Sigmoid colon (tissue), 7 donors: Measurements from ENCODE around the gene LRRN4. TPM values are rescaled to one million over a fixed set of nuclear protein-coding genes. Genes with fewer than 3 reads are reported as not detected.

Experiments used
- DNase-seq: peaks from one replicate; pipeline ENCODE4 v3.0.0-alpha.2; 2019
- H3K27ac ChIP-seq, 4 donors: fragments of 200-600 bp; sonication (generic); one replicate each; pipeline ENCODE4 v1.5.1; 2016 to 2019; ENCODE audit warnings: mild to moderate bottlenecking in 1 of 4
- H3K27me3 ChIP-seq, 3 donors: fragments of 200-600 bp; sonication (generic); one replicate each; pipeline ENCODE4 v1.5.1; 2019; ENCODE audit warnings: mild to moderate bottlenecking in 1 of 3
- H3K36me3 ChIP-seq, 4 donors: fragments of 200-600 bp; sonication (generic); one replicate each; pipeline ENCODE4 v1.5.1; 2016 to 2019
- H3K4me1 ChIP-seq, 4 donors: fragments of 200-600 bp; sonication (generic); one replicate each; pipeline ENCODE4 v1.5.1; 2017 to 2019
- H3K4me3 ChIP-seq, 4 donors: fragments of 200-600 bp; sonication (generic); one replicate each; pipeline ENCODE4 v1.5.1; 2017 to 2019; ENCODE audit warnings: mild to moderate bottlenecking in 2 of 4, moderate library complexity in 1 of 4
- H3K9me3 ChIP-seq, 4 donors: fragments of 200-600 bp in 3 of 4; sonication (generic) in 3 of 4; one replicate each; pipeline versions ENCODE4 v1.5.1 to v1.6.1; 2013 to 2019
- CTCF ChIP-seq, 4 experiments: fragments of 450-650 bp in 3 of 4; fragments of 200-600 bp in 1 of 4; IDR thresholded peaks; one replicate each; pipeline ENCODE4 v1.5.1; 2016 to 2019; ENCODE audit warnings: antibody characterized with exemption in 4 of 4, mild to moderate bottlenecking in 3 of 4, moderate library complexity in 2 of 4
- EP300 ChIP-seq, 4 donors: sonication (generic); formaldehyde crosslinking; IDR thresholded peaks; one replicate each; pipeline ENCODE4 v1.6.1; 2017; ENCODE audit warnings: antibody characterized with exemption in 4 of 4
- POLR2A ChIP-seq, 2 donors: fragments of 450-650 bp; IDR thresholded peaks; one replicate each; pipeline ENCODE4 v1.6.1; 2016; ENCODE audit warnings: antibody characterized with exemption in 2 of 2, mild to moderate bottlenecking in 2 of 2, moderate library complexity in 2 of 2
- POLR2AphosphoS5 ChIP-seq, 4 donors: sonication (generic); formaldehyde crosslinking; IDR thresholded peaks; one replicate each; pipeline ENCODE4 v1.6.1; 2017; ENCODE audit warnings: antibody characterized with exemption in 4 of 4
- WGBS, 2 donors: extraction: QIAGEN DNeasy Blood & Tissue Kit; methylation state at CpG; one replicate each; pipeline ENCODE4 v1.1.7; 2013; 5-methylcytosine and 5-hydroxymethylcytosine counted together
- intact Hi-C: fragments of 100-400 bp; cut with DNase I; formaldehyde crosslinking; loops from one replicate; pipeline ENCODE4 v1.15.1; 2023
- polyA plus RNA-seq, 3 donors: library from polyadenylated mRNA; stranded (reverse); fragments of 200-250 nt; gene quantifications; one replicate each; pipeline ENCODE4 v1.2.3, GENCODE V29; 2013
- total RNA-seq, 4 donors: library from RNA; depleted of rRNA; stranded (reverse); fragments of >200 nt; gene quantifications; one replicate each; pipeline ENCODE4 v1.1.0, GENCODE V29; 2016
- donor health status: healthy with polysubstance abuse.
- donor health status: Bipolar disorder and iron deficiency.
- donor health status: healthy.

The LRRN4 gene
- total and polyA plus RNA-seq, 7 donors = 0.04 to 0.16 TPM; not detected in 5

DNA sequence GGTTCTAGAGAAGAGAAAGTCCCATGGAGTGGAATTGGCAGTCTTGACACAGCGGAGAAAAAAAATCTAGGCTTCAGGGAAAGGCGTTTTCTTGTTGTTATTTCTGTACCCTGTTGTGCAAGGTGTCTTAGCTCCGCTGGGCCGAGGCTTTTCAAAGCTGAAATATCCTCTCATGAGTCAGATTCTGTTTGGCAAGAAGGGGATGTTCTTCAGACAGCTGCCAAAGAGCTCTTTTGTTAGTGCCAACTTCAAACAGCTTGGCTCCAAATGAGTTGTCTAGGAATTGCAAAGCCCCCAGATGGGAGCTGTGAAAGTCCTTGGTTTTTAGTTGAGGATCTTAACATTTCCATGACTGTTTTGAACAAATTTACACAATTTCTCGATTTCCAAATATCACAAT, 45.6 kb downstream of the LRRN4 start:
- DNase-seq = peak; percentile 82
- TF ChIP-seq POLR2AphosphoS5 (IDR thresholded peaks at IDR 0.05) = peak in 3 of 4 donors; percentile 10 to 37 (median 25)
- no peak for TF ChIP-seq CTCF (IDR thresholded peaks at IDR 0.05)
- no peak overlapping the region for H3K4me3 ChIP-seq
- no peaks in the 10 kb centered on the region for H3K27me3 ChIP-seq
- H3K4me1 ChIP-seq = peaks cover 0 to 31% (median 26%) of the 10 kb centered on the region in 4 donors
- H3K36me3 ChIP-seq = peaks cover 0 to 31% (median 11%) of the 10 kb centered on the region in 4 donors
- H3K9me3 ChIP-seq = no peaks in the 10 kb centered on the region
- intact Hi-C loops = no loop called here
- 14 to 55% methylated on average over 5 of the region's 5 CpGs for WGBS, 2 donors
- H3K27ac ChIP-seq = peak overlapping the region; percentile 35 to 66 (median 47)

DNA sequence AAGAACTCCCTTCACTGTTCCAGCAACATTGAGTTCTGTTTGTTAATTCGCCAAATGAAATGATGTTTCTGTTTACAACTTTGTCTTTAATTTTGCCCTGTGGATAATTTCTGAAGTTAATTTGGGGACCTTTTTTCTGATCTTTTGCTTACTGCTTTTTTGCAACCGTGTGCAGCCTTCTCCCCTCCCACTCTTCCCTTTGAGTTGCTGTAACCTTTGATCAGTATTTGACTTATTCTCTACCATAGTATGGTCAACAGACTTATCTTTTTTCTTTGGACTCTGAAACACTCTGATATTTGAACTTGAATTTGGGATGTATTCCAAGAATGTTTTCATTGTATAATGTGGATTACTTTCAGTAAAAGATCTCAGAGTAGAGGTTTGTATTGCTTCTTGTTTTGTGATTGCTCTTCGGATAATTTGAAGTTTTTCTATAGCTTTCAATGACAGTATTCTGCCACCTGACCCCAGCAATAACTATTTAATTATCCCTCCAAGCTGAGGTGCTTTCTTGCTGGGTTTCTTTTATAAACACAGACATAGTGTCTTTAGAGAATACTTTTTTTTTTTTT, 46.2 kb downstream of the LRRN4 start:
- 9 to 45% methylated on average over 3 of the region's 3 CpGs for WGBS, 2 donors
- Histone ChIP-seq H3K27me3 (no peaks in the 10 kb centered on the region), H3K36me3 (peaks cover 0 to 25% (median 11%) of the 10 kb centered on the region in 4 donors), H3K4me1 (peaks cover 0 to 31% (median 26%) of the 10 kb centered on the region in 4 donors), H3K4me3 (peak overlapping the region; percentile 52 to 94 (median 74)), H3K9me3 (no peaks in the 10 kb centered on the region), H3K27ac (peak overlapping the region in 3 of 4 donors; percentile 35 to 66 (median 50))
- intact Hi-C loops = no loop called here
- DNase-seq = no peak
- TF ChIP-seq CTCF (IDR thresholded peaks at IDR 0.05) (no peak), POLR2A (IDR thresholded peaks at IDR 0.05) (no peak), EP300 (IDR thresholded peaks at IDR 0.05) (no peak), POLR2AphosphoS5 (IDR thresholded peaks at IDR 0.05) (no peak)

GRCh38 chr20:6007094-6007528, 46.7 kb downstream of the LRRN4 start:
- DNase-seq = no peak
- H3K4me3 ChIP-seq = peak overlapping the region; percentile 52 to 94 (median 74)
- peaks cover 0 to 22% (median 11%) of the 10 kb centered on the region in 4 donors for H3K36me3 ChIP-seq
- H3K4me1 ChIP-seq = peaks cover 0 to 31% (median 26%) of the 10 kb centered on the region in 4 donors
- H3K9me3 ChIP-seq = no peaks in the 10 kb centered on the region
- WGBS, 2 donors = 3 to 17% methylated on average over 4 of the region's 4 CpGs
- intact Hi-C loops = no loop called here
- TF ChIP-seq POLR2AphosphoS5 (IDR thresholded peaks at IDR 0.05) = no peak
- no peak for TF ChIP-seq POLR2A (IDR thresholded peaks at IDR 0.05)
- no peak for TF ChIP-seq CTCF (IDR thresholded peaks at IDR 0.05)
- TF ChIP-seq EP300 (IDR thresholded peaks at IDR 0.05) = no peak
- H3K27ac ChIP-seq = peak overlapping the region in 3 of 4 donors; percentile 1 to 84 (median 66)
- no peaks in the 10 kb centered on the region for H3K27me3 ChIP-seq

DNA sequence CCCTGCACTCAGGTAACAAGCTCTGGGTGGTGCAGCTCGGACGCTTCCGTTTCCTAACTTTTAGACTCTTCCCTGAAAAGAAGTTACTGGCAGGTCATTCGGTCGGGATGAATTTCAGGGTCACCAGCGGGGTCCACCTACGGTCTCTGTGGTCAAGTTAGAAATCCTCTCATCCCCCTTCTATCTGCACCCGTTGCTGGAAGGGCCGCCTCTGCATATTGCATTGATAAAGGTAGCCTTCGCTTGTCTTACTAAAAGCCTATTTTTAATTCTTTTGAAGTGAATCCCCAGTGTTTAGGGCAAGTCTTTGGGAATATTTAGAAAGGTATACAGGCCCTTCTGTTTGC, 47.3 kb downstream of the LRRN4 start:
- Histone ChIP-seq H3K27ac (peak overlapping the region; percentile 84 to 94 (median 87)), H3K36me3 (peaks cover 0 to 16% (median 11%) of the 10 kb centered on the region in 4 donors), H3K4me1 (peaks cover 0 to 31% (median 26%) of the 10 kb centered on the region in 4 donors), H3K9me3 (no peaks in the 10 kb centered on the region), H3K4me3 (peak overlapping the region; percentile 52 to 94 (median 74)), H3K27me3 (no peaks in the 10 kb centered on the region)
- TF ChIP-seq EP300 (IDR thresholded peaks at IDR 0.05) = no peak
- TF ChIP-seq CTCF (IDR thresholded peaks at IDR 0.05) = no peak
- TF ChIP-seq POLR2AphosphoS5 (IDR thresholded peaks at IDR 0.05) = no peak
- TF ChIP-seq POLR2A (IDR thresholded peaks at IDR 0.05) = no peak
- no peak for DNase-seq
- intact Hi-C loops = no loop called here
- 0 to 1% methylated on average over 10 of the region's 10 CpGs for WGBS, 2 donors
